Transverse colon (tissue), 4 donors: Measurements from ENCODE around the gene MPRIP. TPM values are rescaled to one million over a fixed set of nuclear protein-coding genes. Genes with fewer than 3 reads are reported as not detected.
"Not testable (repeated sequence)": the region's sequence is repeated elsewhere in the genome, so short reads cannot be mapped to it uniquely, and the experiment has no call there.

Source experiments
- DNase-seq: peaks from one replicate; pipeline ENCODE4 v3.0.0-alpha.2; 2019
- H3K27ac ChIP-seq, 4 donors: fragments of 200-600 bp; sonication (generic); 2 replicates each; pipeline ENCODE4 v1.5.1; 2016 to 2018; ENCODE audit warnings: inconsistent platforms in 4 of 4
- H3K27me3 ChIP-seq: fragments of 200-600 bp; sonication (generic); 2 replicates; pipeline ENCODE4 v1.5.1; 2017; ENCODE audit warnings: inconsistent platforms
- H3K36me3 ChIP-seq, 4 donors: fragments of 200-600 bp; sonication (generic); 2 replicates each; pipeline ENCODE4 v1.5.1; 2017 to 2019; ENCODE audit warnings: inconsistent platforms in 4 of 4
- H3K4me1 ChIP-seq, 4 donors: fragments of 200-600 bp; sonication (generic); 2 replicates each; pipeline ENCODE4 v1.5.1; 2017 to 2020; ENCODE audit warnings: inconsistent platforms in 4 of 4
- H3K4me3 ChIP-seq, 4 donors: fragments of 200-600 bp; sonication (generic); 1 replicate in 1 of 4; 2 replicates in 3 of 4; pipeline versions ENCODE4 v1.5.1 to v1.6.1; 2017 to 2019; ENCODE audit warnings: inconsistent platforms in 4 of 4
- H3K9me3 ChIP-seq, 2 donors: fragments of 200-600 bp; sonication (generic); 2 replicates each; pipeline ENCODE4 v1.5.1; 2017 to 2019; ENCODE audit warnings: inconsistent platforms in 2 of 2
- CTCF ChIP-seq, 5 experiments: fragments of 200-600 bp in 3 of 5; fragments of 450-650 bp in 2 of 5; sonication (generic) in 3 of 5; IDR thresholded peaks; 1 replicate in 2 of 5; 2 replicates in 3 of 5; pipeline ENCODE4 v1.5.1; 2016 to 2017; ENCODE audit warnings: antibody characterized with exemption in 5 of 5, inconsistent platforms in 3 of 5, mild to moderate bottlenecking in 2 of 5, moderate library complexity in 1 of 5
- EP300 ChIP-seq: sonication (generic); formaldehyde crosslinking; IDR thresholded peaks from one replicate; pipeline ENCODE4 v1.6.1; 2017; ENCODE audit warnings: antibody characterized with exemption, low read depth
- POLR2A ChIP-seq: fragments of 450-650 bp; IDR thresholded peaks from one replicate; pipeline ENCODE4 v1.6.1; 2016; ENCODE audit warnings: antibody characterized with exemption, mild to moderate bottlenecking, moderate library complexity
- POLR2AphosphoS5 ChIP-seq, 3 donors: sonication (generic); formaldehyde crosslinking; IDR thresholded peaks; one replicate each; pipeline ENCODE4 v1.6.1; 2016; ENCODE audit warnings: antibody characterized with exemption in 3 of 3
- WGBS, 2 donors: methylation state at CpG; one replicate each; pipeline ENCODE4 v1.1.5; 2018; ENCODE audit warnings: low coverage in 1 of 2; 5-methylcytosine and 5-hydroxymethylcytosine counted together
- in situ Hi-C, 4 donors: fragments of 200-750 bp; cut with MboI; loops; one replicate each; pipeline versions ENCODE4 v1.15.0 to v1.15.1; 2017; ENCODE audit warnings: low sequenced_read_pairs in 3 of 4, low pct_ligation_motif_present in 1 of 4, low pct_unique_long_range_greater_than_20kb in 1 of 4
- intact Hi-C: fragments of 100-400 bp; cut with DNase I; formaldehyde crosslinking; loops from one replicate; pipeline ENCODE4 v1.15.1; 2023; ENCODE audit warnings: low total_unique reads
- total RNA-seq, 4 donors: library from RNA; depleted of rRNA; stranded (reverse); fragments of >200 nt; gene quantifications; one replicate each; pipeline ENCODE4 v1.1.0, GENCODE V29; 2016

The MPRIP gene
- total RNA-seq, 4 donors from 2014 or later: 124 to 368 (median 158) TPM

- no peaks in the 10 kb centered on the region for H3K36me3 ChIP-seq
- WGBS, 2 donors: 21% methylated on average over 22 of the region's 22 CpGs; no CpG with 5 or more reads in 1 of the 2 donors
- no peaks in the 10 kb centered on the region for H3K27me3 ChIP-seq
- H3K27ac ChIP-seq: no peak overlapping the region
- no peaks in the 10 kb centered on the region for H3K9me3 ChIP-seq
- H3K4me3 ChIP-seq: peak overlapping the region in 1 of 4 donors; percentile 8
- TF ChIP-seq EP300: no peak
- TF ChIP-seq POLR2AphosphoS5 (IDR thresholded peaks at IDR 0.05): no peak
- TF ChIP-seq POLR2A: no peak
- peak; percentile 93 to 99 (median 97) for TF ChIP-seq CTCF (IDR thresholded peaks at IDR 0.05)
- peaks cover 4 to 8% (median 6%) of the 10 kb centered on the region in 4 donors for H3K4me1 ChIP-seq
- in situ Hi-C loops: loop anchor here in 3 of 4 donors (25.0 kb wide), 2 partner anchors 135 to 310 kb away; partner anchors contain the start of gene NT5M (in 2 of the 3)
- DNase-seq: peak; percentile 84
- intact Hi-C loops: no loop called here
Measured at GRCh38 chr17:17001874-17002520, 40.3 kb upstream of the MPRIP start.

DNA sequence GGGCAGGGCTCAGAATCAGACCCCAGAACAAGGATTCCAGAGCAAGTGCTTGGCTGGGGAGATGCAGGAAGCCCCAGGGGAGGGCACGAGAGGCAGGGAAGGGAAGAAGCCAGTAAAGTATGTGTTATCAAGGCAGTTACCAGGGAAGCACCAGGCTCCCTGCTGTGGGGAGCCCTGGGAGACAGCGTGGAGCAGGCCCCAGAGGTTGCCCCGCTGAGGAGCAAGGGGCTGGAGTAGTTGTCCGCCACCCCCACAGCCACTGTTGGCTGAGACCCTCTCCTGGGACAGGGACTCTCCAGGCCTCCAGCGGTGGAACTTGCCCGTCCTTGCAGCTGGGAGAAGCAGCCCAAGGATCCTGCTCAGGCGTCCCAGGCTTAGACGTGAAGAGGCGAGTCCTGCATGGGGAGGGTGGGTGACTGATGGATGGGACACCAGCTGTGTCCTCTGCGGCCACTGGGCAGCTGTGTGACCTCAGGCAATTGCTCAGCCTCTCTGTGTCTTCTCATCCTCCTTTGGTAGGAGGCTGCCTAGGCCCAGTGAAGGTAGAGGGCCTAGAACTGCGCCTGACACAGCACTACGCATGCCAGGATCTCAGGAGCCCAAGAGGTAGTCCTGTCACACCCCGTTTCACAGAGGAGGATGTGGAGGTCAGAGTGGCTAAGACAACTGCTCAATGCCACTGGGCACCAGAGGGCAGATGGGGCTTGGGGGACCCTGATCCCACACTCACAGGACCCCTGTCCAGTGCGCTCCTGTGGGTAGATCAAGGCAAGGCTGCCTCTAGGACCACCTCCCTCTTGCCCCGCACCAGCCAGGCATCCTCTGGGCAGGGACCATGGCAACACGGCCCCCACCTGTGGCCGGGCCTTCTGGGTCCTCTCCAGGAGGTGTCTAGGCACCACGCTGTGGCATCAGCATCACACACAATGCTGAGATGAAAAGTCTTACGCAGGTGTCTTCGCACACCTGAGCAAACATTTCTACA lies 39.2 kb upstream of the MPRIP start:
- H3K27ac ChIP-seq, H3K27me3 ChIP-seq, H3K36me3 ChIP-seq, DNase-seq, H3K4me3 ChIP-seq, H3K4me1 ChIP-seq, intact Hi-C loops, H3K9me3 ChIP-seq: not testable (repeated sequence)
- in situ Hi-C loops: loop anchor here in 3 of 4 donors (25.0 kb wide), 2 partner anchors 134 to 309 kb away; partner anchors contain the start of gene NT5M (in 2 of the 3)
- WGBS, 2 donors: 60 to 78% methylated on average over 1 to 20 of the region's 20 CpGs

GRCh38 chr17:17004251-17004996 lies 37.8 kb upstream of the MPRIP start:
- Histone ChIP-seq H3K4me1 (peaks cover 4 to 8% (median 6%) of the 10 kb centered on the region in 4 donors), H3K4me3 (no peak overlapping the region), H3K36me3 (no peaks in the 10 kb centered on the region), H3K9me3 (no peaks in the 10 kb centered on the region), H3K27ac (no peak overlapping the region), H3K27me3 (no peaks in the 10 kb centered on the region)
- 86 to 100% methylated on average over 4 to 19 of the region's 19 CpGs for WGBS, 2 donors
- in situ Hi-C loops: loop anchor here in 3 of 4 donors (25.0 kb wide), 2 partner anchors 133 to 308 kb away; partner anchors contain the start of gene NT5M (in 2 of the 3)
- DNase-seq: no peak
- intact Hi-C loops: no loop called here
- no peak for TF ChIP-seq POLR2AphosphoS5 (IDR thresholded peaks at IDR 0.05)
- TF ChIP-seq CTCF (IDR thresholded peaks at IDR 0.05): no peak
- no peak for TF ChIP-seq POLR2A
- TF ChIP-seq EP300: no peak

DNA sequence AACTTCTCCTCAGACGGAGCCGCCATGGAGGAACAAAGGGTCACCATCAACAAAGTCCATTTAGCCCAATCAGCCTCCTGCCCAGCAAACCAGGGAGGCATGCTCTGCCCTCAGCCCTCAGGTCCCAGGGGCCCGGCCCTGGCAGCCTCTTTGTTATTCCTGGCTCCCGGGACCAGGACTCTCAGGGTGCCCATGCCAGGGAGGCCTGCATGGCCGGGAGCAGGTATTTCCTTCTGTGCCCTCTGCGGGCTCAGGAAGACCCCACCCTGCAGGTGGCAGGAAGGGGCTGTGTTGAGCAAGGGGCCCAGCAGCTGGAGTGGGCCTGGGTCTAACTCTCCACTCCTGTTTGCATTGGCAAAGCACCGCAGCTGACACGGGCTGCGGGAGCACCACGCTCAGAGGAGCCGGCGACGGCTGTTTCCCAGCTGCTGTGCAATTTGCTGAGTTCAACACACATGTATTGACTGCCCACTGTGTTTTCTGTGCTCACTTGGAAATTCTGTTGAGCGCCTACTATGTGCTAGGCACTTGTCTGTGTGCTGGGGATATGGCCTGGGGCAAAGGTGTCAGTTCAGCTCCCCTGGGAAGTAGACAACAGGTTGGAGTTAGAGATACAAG lies 37.2 kb upstream of the MPRIP start:
- 91% methylated on average over 8 of the region's 14 CpGs; no CpG with 5 or more reads in 1 of the 2 donors for WGBS, 2 donors

GRCh38 chr17:17007891-17008290 lies 34.4 kb upstream of the MPRIP start:
- H3K9me3 ChIP-seq, intact Hi-C loops, H3K4me1 ChIP-seq, H3K4me3 ChIP-seq, H3K27ac ChIP-seq, H3K36me3 ChIP-seq, DNase-seq, H3K27me3 ChIP-seq: not testable (repeated sequence)
- WGBS, 2 donors: 71% methylated on average over 4 of the region's 6 CpGs; no CpG with 5 or more reads in 1 of the 2 donors
- in situ Hi-C loops: loop anchor here in 3 of 4 donors (25.0 kb wide), 2 partner anchors 129 to 304 kb away; partner anchors contain the start of gene NT5M (in 2 of the 3)

More for the DNA sequence above, 37.2 kb upstream of the MPRIP start:
- H3K4me1 ChIP-seq: peaks cover 4 to 13% (median 6%) of the 10 kb centered on the region in 4 donors
- in situ Hi-C loops: loop anchor here in 3 of 4 donors (25.0 kb wide), 2 partner anchors 132 to 307 kb away; partner anchors contain the start of gene NT5M (in 2 of the 3)
- H3K9me3 ChIP-seq, H3K27me3 ChIP-seq, H3K36me3 ChIP-seq, H3K4me3 ChIP-seq, H3K27ac ChIP-seq, intact Hi-C loops, DNase-seq: not testable (repeated sequence)

GRCh38 chr17:17008621-17009397 lies 33.4 kb upstream of the MPRIP start:
- H3K27me3 ChIP-seq, H3K4me1 ChIP-seq, H3K36me3 ChIP-seq, H3K4me3 ChIP-seq, H3K27ac ChIP-seq, H3K9me3 ChIP-seq, intact Hi-C loops, DNase-seq: not testable (repeated sequence)
- 80 to 93% methylated on average over 1 to 10 of the region's 10 CpGs for WGBS, 2 donors
- in situ Hi-C loops: loop anchor here in 3 of 4 donors (25.0 kb wide), 2 partner anchors 128 to 303 kb away; partner anchors contain the start of gene NT5M (in 2 of the 3)
